ENCODE measurements around the gene PCDH1. TPM values are rescaled to one million over a fixed set of nuclear protein-coding genes. Genes with fewer than 3 reads are reported as not detected.
A peak's percentile ranks its signal among the peaks of the same experiment; 100 is the strongest.

Gene PCDH1
- total RNA-seq, 2 donors from 2014 or later: 45.4 to 69.7 TPM

DNA sequence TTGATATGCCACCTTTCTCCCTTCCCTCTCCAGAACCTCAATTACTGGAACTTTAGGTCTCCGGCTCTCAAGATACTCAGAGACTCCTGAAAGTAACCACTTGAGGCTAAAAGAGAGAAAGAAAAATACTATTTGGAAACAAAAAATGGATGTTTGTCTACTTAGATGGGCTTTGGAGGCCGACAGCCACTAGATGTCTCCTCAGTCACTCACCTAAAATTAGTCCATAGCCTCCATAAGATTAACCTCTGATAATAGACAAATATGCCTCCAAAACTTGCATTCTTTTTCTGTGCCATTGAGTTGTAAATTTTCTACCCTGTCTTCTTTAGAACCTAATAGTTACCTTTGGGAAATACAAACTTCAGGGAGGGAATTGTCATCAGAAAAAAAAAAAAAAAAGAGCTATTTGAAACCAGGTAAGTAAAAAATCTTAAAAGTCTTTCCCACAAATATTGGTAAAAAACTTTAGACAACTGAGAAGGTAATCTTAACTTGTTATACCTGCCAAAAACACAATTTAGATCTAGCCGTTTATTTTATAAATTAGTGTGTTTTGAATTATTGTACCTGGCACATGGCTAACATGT, 11.2 kb upstream of the PCDH1 start:
- Histone ChIP-seq H3K36me3 (ENCODE audit: control insufficient read depth, insufficient read depth, low read length) (no peaks in the 10 kb centered on the region), H3K4me3 (ENCODE audit: low read length) (no peak overlapping the region), H3K27me3 (ENCODE audit: control insufficient read depth, insufficient read depth, low read length, poor library complexity, severe bottlenecking) (peaks cover 9% of the 10 kb centered on the region), H3K27ac (ENCODE audit: low read depth, low read length) (no peak overlapping the region), H3K4me1 (ENCODE audit: control insufficient read depth, insufficient read depth, low read length) (no peaks in the 10 kb centered on the region), H3K9ac (ENCODE audit: extremely low read depth, low read length, poor library complexity, severe bottlenecking) (no peak overlapping the region), H3K9me3 (ENCODE audit: control insufficient read depth, low read length) (no peaks in the 10 kb centered on the region)
- no peaks in the 10 kb centered on the region for H3K36me3 Mint-ChIP-seq (ENCODE audit: low read depth)
- no peaks in the 10 kb centered on the region for H3K9me3 Mint-ChIP-seq
- DNase-seq: no peak
- no peak overlapping the region for H3K27ac Mint-ChIP-seq
- TF ChIP-seq, protein P1, sequence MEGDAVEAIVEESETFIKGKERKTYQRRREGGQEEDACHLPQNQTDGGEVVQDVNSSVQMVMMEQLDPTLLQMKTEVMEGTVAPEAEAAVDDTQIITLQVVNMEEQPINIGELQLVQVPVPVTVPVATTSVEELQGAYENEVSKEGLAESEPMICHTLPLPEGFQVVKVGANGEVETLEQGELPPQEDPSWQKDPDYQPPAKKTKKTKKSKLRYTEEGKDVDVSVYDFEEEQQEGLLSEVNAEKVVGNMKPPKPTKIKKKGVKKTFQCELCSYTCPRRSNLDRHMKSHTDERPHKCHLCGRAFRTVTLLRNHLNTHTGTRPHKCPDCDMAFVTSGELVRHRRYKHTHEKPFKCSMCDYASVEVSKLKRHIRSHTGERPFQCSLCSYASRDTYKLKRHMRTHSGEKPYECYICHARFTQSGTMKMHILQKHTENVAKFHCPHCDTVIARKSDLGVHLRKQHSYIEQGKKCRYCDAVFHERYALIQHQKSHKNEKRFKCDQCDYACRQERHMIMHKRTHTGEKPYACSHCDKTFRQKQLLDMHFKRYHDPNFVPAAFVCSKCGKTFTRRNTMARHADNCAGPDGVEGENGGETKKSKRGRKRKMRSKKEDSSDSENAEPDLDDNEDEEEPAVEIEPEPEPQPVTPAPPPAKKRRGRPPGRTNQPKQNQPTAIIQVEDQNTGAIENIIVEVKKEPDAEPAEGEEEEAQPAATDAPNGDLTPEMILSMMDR (conservative IDR thresholded peaks at IDR 0.05): peak; percentile 45
- peaks cover 13% of the 10 kb centered on the region for H3K27me3 Mint-ChIP-seq (ENCODE audit: insufficient read depth)
- no peak overlapping the region for H3K4me3 Mint-ChIP-seq
- H3K4me1 Mint-ChIP-seq: no peaks in the 10 kb centered on the region
- WGBS, 2 experiments (ENCODE audit: insufficient coverage in 1 of 2, insufficient read length in 1 of 2): 59 to 80% methylated on average over 2 of the region's 3 CpGs

DNA sequence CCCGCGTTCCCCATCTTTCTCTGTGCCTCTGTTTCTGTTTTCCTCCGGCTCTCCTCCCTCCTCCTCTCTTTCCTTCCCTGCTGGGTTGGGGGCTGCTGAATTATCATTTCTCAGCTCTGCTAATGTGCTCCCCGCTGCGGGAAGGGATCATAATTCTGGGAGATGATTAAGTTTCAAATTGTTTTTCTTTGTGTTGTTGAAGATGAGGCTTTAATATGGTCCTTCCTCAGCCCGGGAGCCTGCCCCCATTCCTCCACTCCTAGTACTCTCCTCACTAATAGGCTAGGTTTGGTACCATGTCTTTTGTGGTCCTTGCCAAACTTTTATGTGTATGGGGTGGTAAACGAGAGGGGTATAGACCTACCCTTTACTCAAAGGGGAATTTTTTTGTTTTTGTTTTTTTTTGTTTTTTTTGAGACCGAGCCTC, 5.7 kb upstream of the PCDH1 start:
- peaks cover 12% of the 10 kb centered on the region for H3K4me1 Mint-ChIP-seq
- H3K4me3 Mint-ChIP-seq: no peak overlapping the region
- WGBS, 2 experiments (ENCODE audit: insufficient coverage in 1 of 2, insufficient read length in 1 of 2): 43% methylated on average over 7 of the region's 8 CpGs; no CpG with 5 or more reads in 1 of the 2 experiments
- H3K9me3 Mint-ChIP-seq: no peaks in the 10 kb centered on the region
- TF ChIP-seq, protein P1 (conservative IDR thresholded peaks at IDR 0.05): no peak
- Histone ChIP-seq H3K9me3 (ENCODE audit: control insufficient read depth, low read length) (no peaks in the 10 kb centered on the region), H3K27me3 (ENCODE audit: control insufficient read depth, insufficient read depth, low read length, poor library complexity, severe bottlenecking) (peaks cover 49% of the 10 kb centered on the region), H3K36me3 (ENCODE audit: control insufficient read depth, insufficient read depth, low read length) (no peaks in the 10 kb centered on the region), H3K27ac (ENCODE audit: low read depth, low read length) (no peak overlapping the region), H3K9ac (ENCODE audit: extremely low read depth, low read length, poor library complexity, severe bottlenecking) (no peak overlapping the region), H3K4me1 (ENCODE audit: control insufficient read depth, insufficient read depth, low read length) (peaks cover 5% of the 10 kb centered on the region), H3K4me3 (ENCODE audit: low read length) (no peak overlapping the region)
- no peak overlapping the region for H3K27ac Mint-ChIP-seq
- no peak for DNase-seq
- H3K27me3 Mint-ChIP-seq (ENCODE audit: insufficient read depth): peaks cover 63% of the 10 kb centered on the region
- H3K36me3 Mint-ChIP-seq (ENCODE audit: low read depth): no peaks in the 10 kb centered on the region

DNA sequence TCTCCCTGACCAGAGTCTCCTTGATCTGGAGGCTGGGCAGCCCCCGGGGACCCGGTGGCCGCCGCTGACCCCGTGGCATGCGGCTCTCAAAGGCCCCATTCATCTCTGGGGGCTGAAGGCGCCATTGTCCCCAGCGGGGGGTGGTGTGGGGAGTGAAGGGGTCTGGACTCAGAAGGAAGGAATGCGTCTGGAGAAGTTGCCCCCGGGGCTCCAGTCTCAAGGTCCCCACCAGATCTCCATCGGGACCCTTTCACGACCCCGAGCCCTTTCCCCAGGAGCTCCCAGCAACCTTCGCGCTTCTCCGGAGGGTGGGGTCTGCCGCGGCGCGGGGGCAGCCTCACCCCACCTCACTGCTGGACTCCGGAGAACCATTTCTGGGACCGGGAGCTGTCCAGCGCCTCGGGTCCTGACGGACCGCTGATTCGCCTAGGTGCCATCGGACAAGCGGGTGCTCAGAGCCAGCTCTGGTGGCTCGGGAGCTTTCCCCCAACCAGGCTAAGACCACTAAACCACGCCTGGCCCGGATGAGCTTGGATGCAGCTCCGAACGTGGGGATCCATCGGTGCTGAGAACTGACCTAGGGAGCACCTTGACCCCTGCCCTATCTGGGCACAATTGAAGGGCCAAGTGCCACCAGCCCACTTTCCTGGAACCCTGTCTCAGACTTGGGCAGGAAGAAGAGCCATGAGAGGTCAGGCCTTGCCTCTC, 5.1 kb upstream of the PCDH1 start:
- WGBS, 2 experiments (ENCODE audit: insufficient coverage in 1 of 2, insufficient read length in 1 of 2): 0 to 6% methylated on average over 8 to 35 of the region's 35 CpGs

More for the DNA sequence above, 5.1 kb upstream of the PCDH1 start:
- Mint-ChIP-seq H3K4me1 (peaks cover 14% of the 10 kb centered on the region), H3K27ac (no peak overlapping the region), H3K4me3 (peak overlapping the region; percentile 26), H3K36me3 (ENCODE audit: low read depth) (no peaks in the 10 kb centered on the region), H3K9me3 (no peaks in the 10 kb centered on the region), H3K27me3 (ENCODE audit: insufficient read depth) (peaks cover 63% of the 10 kb centered on the region)
- Histone ChIP-seq H3K9me3 (ENCODE audit: control insufficient read depth, low read length) (no peaks in the 10 kb centered on the region), H3K27ac (ENCODE audit: low read depth, low read length) (peak overlapping the region; percentile 86), H3K9ac (ENCODE audit: extremely low read depth, low read length, poor library complexity, severe bottlenecking) (no peak overlapping the region), H3K4me1 (ENCODE audit: control insufficient read depth, insufficient read depth, low read length) (peaks cover 5% of the 10 kb centered on the region), H3K36me3 (ENCODE audit: control insufficient read depth, insufficient read depth, low read length) (no peaks in the 10 kb centered on the region), H3K4me3 (ENCODE audit: low read length) (peak overlapping the region; percentile 69), H3K27me3 (ENCODE audit: control insufficient read depth, insufficient read depth, low read length, poor library complexity, severe bottlenecking) (peaks cover 49% of the 10 kb centered on the region)
- DNase-seq: peak; percentile 94
- TF ChIP-seq, protein P1 (conservative IDR thresholded peaks at IDR 0.05): no peak

All from endodermal cell (in vitro differentiated cells).